ENCODE data around the gene TXNDC2.

Gene TXNDC2

GRCh38 chr18:9933865-9934264 is 48.1 kb downstream of the TXNDC2 start:
- DNase-seq (ENCODE audit: low read depth), result no peak

DNA sequence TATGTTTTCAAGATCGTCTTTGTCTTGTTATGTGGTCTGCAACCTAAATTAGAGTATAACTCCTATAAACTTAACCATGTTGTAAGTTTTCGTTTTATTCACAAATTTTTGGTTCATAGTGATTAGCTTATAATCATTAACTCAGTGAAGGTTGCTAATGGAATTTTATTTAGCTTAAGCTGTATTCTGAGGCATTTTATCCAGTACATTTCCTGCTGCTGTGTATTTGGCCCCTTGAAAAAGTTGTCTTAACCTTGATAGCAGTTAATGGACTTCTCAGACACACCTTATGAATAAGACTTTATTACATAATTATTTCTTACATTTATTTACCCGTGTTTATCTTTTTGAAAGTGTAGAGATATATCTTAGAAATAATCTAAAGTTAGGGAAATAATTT is 48.5 kb downstream of the TXNDC2 start:
- no peak for DNase-seq (ENCODE audit: low read depth)

Data from stimulated activated CD8-positive, alpha-beta memory T cell treated with anti-CD3 and anti-CD28 coated beads, Interleukin-12 subunit alpha, Interleukin-12 subunit beta, amount 100 ng/mL, for 4 hours (primary cell).